ENCODE measurements around the gene ARHGAP6.
"Not testable (repeated sequence)": the region's sequence is repeated elsewhere in the genome, so short reads cannot be mapped to it uniquely, and the experiment has no call there.

Gene ARHGAP6

DNA sequence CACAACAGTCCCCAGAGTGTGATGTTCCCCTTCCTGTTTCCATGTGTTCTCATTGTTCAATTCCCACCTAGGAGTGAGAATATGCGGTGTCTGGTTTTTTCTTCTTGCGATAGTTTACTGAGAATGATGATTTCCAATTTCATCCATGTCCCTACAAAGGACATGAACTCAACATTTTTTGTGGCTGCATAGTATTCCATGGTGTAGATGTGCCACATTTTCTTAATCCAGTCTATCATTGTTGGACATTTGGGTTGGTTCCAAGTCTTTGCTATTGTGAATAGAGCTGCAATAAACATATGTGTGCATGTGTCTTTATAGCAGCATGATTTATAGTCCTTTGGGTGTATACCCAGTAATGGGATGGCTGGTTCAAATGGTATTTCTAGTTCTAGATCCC lies 174.3 kb downstream of the ARHGAP6 start:
- WGBS, 2 experiments = no CpG with 5 or more reads among the region's 2 CpGs
- not testable (repeated sequence) for H3K4me3 ChIP-seq (ENCODE audit: insufficient read depth, low read depth, low read length); H3K4me1 ChIP-seq (ENCODE audit: control insufficient read depth, insufficient read depth, low read length); H3K9me3 ChIP-seq (ENCODE audit: control insufficient read depth, low read length); H3K27me3 ChIP-seq (ENCODE audit: control insufficient read depth, insufficient read depth, low read length, poor library complexity, severe bottlenecking); H3K27ac ChIP-seq (ENCODE audit: insufficient read depth, low read depth, low read length, poor library complexity, severe bottlenecking); H3K36me3 ChIP-seq (ENCODE audit: control insufficient read depth, insufficient read depth, low read length)

DNA sequence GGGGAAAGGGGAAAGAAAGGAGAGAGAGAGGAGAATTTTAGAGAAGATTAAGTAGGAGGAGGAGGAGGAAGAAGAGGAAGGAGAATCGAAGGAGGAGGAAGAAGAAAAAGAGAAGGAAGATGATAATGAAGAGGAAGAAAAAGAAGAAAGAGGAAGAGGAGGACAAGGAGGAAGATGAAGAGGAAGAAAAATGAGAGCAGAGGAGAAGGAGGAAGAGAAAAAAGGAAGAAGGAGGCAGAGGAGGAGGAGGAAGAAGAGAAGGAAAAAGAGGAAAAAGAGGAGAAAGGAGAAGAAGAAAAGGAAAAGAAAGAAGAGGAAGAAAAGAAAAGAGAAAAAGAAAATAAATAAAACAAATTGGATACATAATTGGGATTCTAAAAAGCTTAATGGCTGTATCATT lies 181.4 kb downstream of the ARHGAP6 start:
- 92 to 97% methylated on average over 1 of the region's 1 CpG for WGBS, 2 experiments
- Histone ChIP-seq H3K9me3 (ENCODE audit: control insufficient read depth, low read length) (no peaks in the 10 kb centered on the region), H3K4me1 (ENCODE audit: control insufficient read depth, insufficient read depth, low read length) (peaks cover 3% of the 10 kb centered on the region), H3K27me3 (ENCODE audit: control insufficient read depth, insufficient read depth, low read length, poor library complexity, severe bottlenecking) (no peaks in the 10 kb centered on the region), H3K27ac (ENCODE audit: insufficient read depth, low read depth, low read length, poor library complexity, severe bottlenecking) (no peak overlapping the region), H3K36me3 (ENCODE audit: control insufficient read depth, insufficient read depth, low read length) (no peaks in the 10 kb centered on the region), H3K4me3 (ENCODE audit: insufficient read depth, low read depth, low read length) (no peak overlapping the region)

DNA sequence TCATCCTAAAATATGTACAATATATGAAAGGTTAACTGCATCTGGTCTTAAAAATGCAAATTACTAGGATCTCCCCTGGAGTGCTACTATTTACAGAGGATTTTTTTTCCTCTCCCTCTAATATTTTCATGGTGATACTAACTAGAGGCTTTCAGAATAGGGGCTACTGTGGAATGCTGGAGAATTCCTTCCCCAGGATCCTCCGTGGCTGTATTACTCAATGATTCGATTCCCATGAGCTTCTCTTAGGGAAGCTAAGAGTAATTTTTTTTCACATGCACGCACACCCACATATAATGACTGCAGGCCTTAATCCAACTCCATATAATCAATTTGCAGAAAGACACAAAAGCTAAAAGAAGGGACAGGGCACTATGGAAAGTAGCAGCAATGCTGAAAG lies 184.7 kb downstream of the ARHGAP6 start:
- Histone ChIP-seq H3K27me3 (ENCODE audit: control insufficient read depth, insufficient read depth, low read length, poor library complexity, severe bottlenecking) (no peaks in the 10 kb centered on the region), H3K9me3 (ENCODE audit: control insufficient read depth, low read length) (no peaks in the 10 kb centered on the region), H3K36me3 (ENCODE audit: control insufficient read depth, insufficient read depth, low read length) (no peaks in the 10 kb centered on the region), H3K4me3 (ENCODE audit: insufficient read depth, low read depth, low read length) (no peak overlapping the region), H3K4me1 (ENCODE audit: control insufficient read depth, insufficient read depth, low read length) (peaks cover 9% of the 10 kb centered on the region), H3K27ac (ENCODE audit: insufficient read depth, low read depth, low read length, poor library complexity, severe bottlenecking) (no peak overlapping the region)
- WGBS, 2 experiments = 72% methylated on average over 3 of the region's 3 CpGs; no CpG with 5 or more reads in 1 of the 2 experiments

DNA sequence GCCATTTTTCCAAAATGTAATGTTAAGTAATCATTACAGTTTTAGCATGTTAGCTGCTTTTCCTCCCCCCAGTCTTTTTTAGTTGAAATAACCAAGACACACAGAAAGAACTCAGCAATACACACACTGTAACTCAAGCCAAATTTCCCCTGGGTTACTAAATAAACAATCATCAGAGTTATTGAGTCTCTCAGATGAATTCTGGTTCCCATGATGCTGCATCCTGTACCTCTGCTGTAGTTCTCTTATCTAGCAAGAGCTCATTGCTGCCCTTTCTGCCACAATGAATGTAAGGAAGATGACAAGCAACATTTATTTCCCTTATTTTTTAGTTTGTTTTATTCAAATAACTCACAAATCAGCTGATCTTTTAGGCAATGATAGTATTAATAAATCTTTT lies 185.1 kb downstream of the ARHGAP6 start:
- Histone ChIP-seq H3K4me3 (ENCODE audit: insufficient read depth, low read depth, low read length) (no peak overlapping the region), H3K36me3 (ENCODE audit: control insufficient read depth, insufficient read depth, low read length) (no peaks in the 10 kb centered on the region), H3K27ac (ENCODE audit: insufficient read depth, low read depth, low read length, poor library complexity, severe bottlenecking) (no peak overlapping the region), H3K9me3 (ENCODE audit: control insufficient read depth, low read length) (no peaks in the 10 kb centered on the region), H3K27me3 (ENCODE audit: control insufficient read depth, insufficient read depth, low read length, poor library complexity, severe bottlenecking) (no peaks in the 10 kb centered on the region), H3K4me1 (ENCODE audit: control insufficient read depth, insufficient read depth, low read length) (peaks cover 9% of the 10 kb centered on the region)

DNA sequence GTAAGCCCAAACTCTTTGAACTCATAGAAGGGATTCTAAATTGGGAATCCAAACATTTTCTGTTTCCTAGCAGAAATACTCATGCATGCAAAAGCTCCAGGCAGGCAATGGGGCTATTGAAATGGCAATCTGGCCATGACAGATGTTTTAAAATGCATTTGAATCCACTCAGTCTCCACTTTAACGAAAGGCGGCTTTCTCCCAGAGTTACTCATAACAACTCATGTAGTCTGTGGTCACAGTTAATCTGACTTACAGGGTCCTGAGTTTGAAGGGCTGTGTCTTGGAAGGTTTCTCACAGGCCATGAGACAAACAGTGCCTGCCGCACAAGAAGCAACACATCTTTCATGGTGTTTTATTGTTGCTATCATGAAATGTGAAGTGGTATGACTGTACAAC lies 186.8 kb downstream of the ARHGAP6 start:
- WGBS, 2 experiments = 52 to 65% methylated on average over 3 of the region's 3 CpGs
- Histone ChIP-seq H3K36me3 (ENCODE audit: control insufficient read depth, insufficient read depth, low read length) (no peaks in the 10 kb centered on the region), H3K27ac (ENCODE audit: insufficient read depth, low read depth, low read length, poor library complexity, severe bottlenecking) (no peak overlapping the region), H3K4me1 (ENCODE audit: control insufficient read depth, insufficient read depth, low read length) (peaks cover 9% of the 10 kb centered on the region), H3K9me3 (ENCODE audit: control insufficient read depth, low read length) (no peaks in the 10 kb centered on the region), H3K27me3 (ENCODE audit: control insufficient read depth, insufficient read depth, low read length, poor library complexity, severe bottlenecking) (no peaks in the 10 kb centered on the region), H3K4me3 (ENCODE audit: insufficient read depth, low read depth, low read length) (no peak overlapping the region)

DNA sequence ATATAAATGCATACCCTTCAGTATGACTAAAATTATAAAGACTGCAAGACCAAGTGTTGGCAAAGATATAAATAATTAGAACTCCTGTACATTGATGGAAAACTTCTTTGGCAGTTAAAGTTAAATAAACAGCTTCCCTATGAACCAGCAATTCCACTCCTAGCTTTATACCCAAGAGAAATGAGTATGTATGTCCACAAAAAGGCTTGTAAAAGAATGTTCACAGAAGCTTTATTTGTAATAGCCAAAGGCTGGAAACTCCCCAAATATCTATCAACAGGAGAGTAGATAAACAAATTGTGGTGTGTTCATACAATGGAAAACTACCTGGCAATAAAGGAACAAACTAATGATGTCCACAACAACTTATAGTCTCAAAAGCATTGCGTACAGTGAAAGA lies 187.7 kb downstream of the ARHGAP6 start:
- H3K36me3 ChIP-seq (ENCODE audit: control insufficient read depth, insufficient read depth, low read length) = no peaks in the 10 kb centered on the region
- peaks cover 9% of the 10 kb centered on the region for H3K4me1 ChIP-seq (ENCODE audit: control insufficient read depth, insufficient read depth, low read length)
- no peak overlapping the region for H3K4me3 ChIP-seq (ENCODE audit: insufficient read depth, low read depth, low read length)
- no peaks in the 10 kb centered on the region for H3K27me3 ChIP-seq (ENCODE audit: control insufficient read depth, insufficient read depth, low read length, poor library complexity, severe bottlenecking)
- H3K27ac ChIP-seq (ENCODE audit: insufficient read depth, low read depth, low read length, poor library complexity, severe bottlenecking) = no peak overlapping the region
- no CpG with 5 or more reads among the region's 1 CpG for WGBS, 2 experiments
- no peaks in the 10 kb centered on the region for H3K9me3 ChIP-seq (ENCODE audit: control insufficient read depth, low read length)

DNA sequence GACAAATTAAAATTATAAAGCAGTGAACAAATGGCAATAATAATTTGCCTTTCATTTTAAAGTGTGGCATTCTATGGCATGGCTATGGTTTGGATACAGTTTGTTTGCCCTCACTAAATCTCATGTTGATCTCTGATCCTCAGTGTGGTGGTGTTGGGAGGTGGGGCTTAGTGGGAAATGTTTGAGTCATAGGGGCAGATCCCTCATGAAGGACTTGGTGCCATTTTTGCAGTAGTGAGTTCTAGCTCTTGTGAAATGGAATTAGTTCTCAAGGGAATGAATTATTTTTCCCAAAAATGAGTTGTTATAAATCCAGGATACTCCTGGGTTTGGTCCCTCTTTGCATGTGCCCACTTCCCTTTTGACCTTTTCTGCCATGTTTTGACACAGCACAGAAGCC lies 191.1 kb downstream of the ARHGAP6 start:
- Histone ChIP-seq H3K36me3 (ENCODE audit: control insufficient read depth, insufficient read depth, low read length) (no peaks in the 10 kb centered on the region), H3K27me3 (ENCODE audit: control insufficient read depth, insufficient read depth, low read length, poor library complexity, severe bottlenecking) (no peaks in the 10 kb centered on the region), H3K27ac (ENCODE audit: insufficient read depth, low read depth, low read length, poor library complexity, severe bottlenecking) (no peak overlapping the region), H3K4me3 (ENCODE audit: insufficient read depth, low read depth, low read length) (no peak overlapping the region), H3K9me3 (ENCODE audit: control insufficient read depth, low read length) (no peaks in the 10 kb centered on the region), H3K4me1 (ENCODE audit: control insufficient read depth, insufficient read depth, low read length) (peaks cover 6% of the 10 kb centered on the region)

DNA sequence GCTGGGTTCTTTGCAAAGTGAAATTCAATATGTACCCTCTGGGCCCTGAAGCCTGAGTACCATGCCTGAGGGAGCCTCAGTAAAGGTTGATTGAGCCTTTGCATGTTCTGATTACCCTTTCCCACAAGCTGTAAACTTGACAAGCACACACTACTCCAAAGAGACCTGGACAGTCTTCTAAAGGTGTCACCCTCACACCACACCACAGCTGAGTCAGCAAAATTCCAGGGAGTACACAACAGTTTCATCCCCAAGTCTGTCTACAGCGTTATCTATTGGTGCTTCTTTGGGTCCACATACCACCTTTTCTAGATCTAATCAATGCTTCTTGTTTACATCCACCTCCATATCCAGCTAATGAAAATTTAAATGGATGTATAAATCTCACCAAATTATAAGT lies 191.7 kb downstream of the ARHGAP6 start:
- Histone ChIP-seq H3K9me3 (ENCODE audit: control insufficient read depth, low read length) (no peaks in the 10 kb centered on the region), H3K36me3 (ENCODE audit: control insufficient read depth, insufficient read depth, low read length) (no peaks in the 10 kb centered on the region), H3K27ac (ENCODE audit: insufficient read depth, low read depth, low read length, poor library complexity, severe bottlenecking) (no peak overlapping the region), H3K27me3 (ENCODE audit: control insufficient read depth, insufficient read depth, low read length, poor library complexity, severe bottlenecking) (no peaks in the 10 kb centered on the region), H3K4me3 (ENCODE audit: insufficient read depth, low read depth, low read length) (no peak overlapping the region), H3K4me1 (ENCODE audit: control insufficient read depth, insufficient read depth, low read length) (peaks cover 6% of the 10 kb centered on the region)
- 100% methylated on average over 1 of the region's 1 CpG for WGBS, 2 experiments

DNA sequence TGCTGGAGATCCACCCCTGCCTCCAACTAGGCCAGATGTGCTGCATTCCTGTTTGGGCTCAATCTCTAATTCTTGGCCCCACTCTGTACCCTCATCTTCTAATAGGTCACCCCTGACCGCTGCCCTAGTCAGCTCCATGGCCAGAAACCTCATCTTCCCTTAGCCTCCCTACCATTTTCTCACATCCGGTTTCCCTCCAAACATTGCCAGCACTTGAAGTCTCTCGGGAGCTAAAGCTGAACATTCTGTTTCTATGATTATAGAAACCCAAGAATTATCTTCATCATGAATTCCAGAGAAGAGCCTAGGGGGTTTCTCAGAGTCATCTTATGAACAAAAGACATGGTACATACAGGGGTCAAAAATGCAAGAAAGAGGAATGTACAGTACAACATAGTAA lies 192.8 kb downstream of the ARHGAP6 start:
- H3K4me3 ChIP-seq (ENCODE audit: insufficient read depth, low read depth, low read length) = no peak overlapping the region
- H3K36me3 ChIP-seq (ENCODE audit: control insufficient read depth, insufficient read depth, low read length) = no peaks in the 10 kb centered on the region
- 98 to 100% methylated on average over 2 to 3 of the region's 3 CpGs for WGBS, 2 experiments
- no peak overlapping the region for H3K27ac ChIP-seq (ENCODE audit: insufficient read depth, low read depth, low read length, poor library complexity, severe bottlenecking)
- H3K27me3 ChIP-seq (ENCODE audit: control insufficient read depth, insufficient read depth, low read length, poor library complexity, severe bottlenecking) = no peaks in the 10 kb centered on the region
- H3K4me1 ChIP-seq (ENCODE audit: control insufficient read depth, insufficient read depth, low read length) = no peaks in the 10 kb centered on the region
- no peaks in the 10 kb centered on the region for H3K9me3 ChIP-seq (ENCODE audit: control insufficient read depth, low read length)

DNA sequence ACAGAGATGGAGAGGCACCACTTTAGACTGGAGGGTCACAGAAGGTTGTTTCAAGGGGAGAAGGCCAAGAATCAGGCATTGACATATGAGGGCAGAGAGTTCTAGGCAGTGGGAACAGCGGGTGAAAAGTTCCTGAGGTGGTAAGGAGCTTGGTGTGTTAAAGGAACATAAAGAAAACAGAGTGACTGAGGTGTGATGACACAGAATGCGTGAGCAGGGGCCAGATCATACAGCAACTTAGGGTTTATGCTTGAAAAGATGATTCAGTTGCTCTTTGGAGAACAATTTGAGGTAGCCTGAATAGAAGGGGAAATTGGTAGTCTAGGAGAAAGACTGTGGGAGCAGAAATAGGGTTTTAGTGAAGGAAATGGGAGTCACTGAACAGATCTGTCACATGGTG lies 193.3 kb downstream of the ARHGAP6 start:
- H3K4me3 ChIP-seq (ENCODE audit: insufficient read depth, low read depth, low read length) = no peak overlapping the region
- H3K27ac ChIP-seq (ENCODE audit: insufficient read depth, low read depth, low read length, poor library complexity, severe bottlenecking) = no peak overlapping the region
- no peaks in the 10 kb centered on the region for H3K27me3 ChIP-seq (ENCODE audit: control insufficient read depth, insufficient read depth, low read length, poor library complexity, severe bottlenecking)
- no peaks in the 10 kb centered on the region for H3K4me1 ChIP-seq (ENCODE audit: control insufficient read depth, insufficient read depth, low read length)
- H3K9me3 ChIP-seq (ENCODE audit: control insufficient read depth, low read length) = no peaks in the 10 kb centered on the region
- H3K36me3 ChIP-seq (ENCODE audit: control insufficient read depth, insufficient read depth, low read length) = no peaks in the 10 kb centered on the region
- 93 to 96% methylated on average over 2 of the region's 2 CpGs for WGBS, 2 experiments

DNA sequence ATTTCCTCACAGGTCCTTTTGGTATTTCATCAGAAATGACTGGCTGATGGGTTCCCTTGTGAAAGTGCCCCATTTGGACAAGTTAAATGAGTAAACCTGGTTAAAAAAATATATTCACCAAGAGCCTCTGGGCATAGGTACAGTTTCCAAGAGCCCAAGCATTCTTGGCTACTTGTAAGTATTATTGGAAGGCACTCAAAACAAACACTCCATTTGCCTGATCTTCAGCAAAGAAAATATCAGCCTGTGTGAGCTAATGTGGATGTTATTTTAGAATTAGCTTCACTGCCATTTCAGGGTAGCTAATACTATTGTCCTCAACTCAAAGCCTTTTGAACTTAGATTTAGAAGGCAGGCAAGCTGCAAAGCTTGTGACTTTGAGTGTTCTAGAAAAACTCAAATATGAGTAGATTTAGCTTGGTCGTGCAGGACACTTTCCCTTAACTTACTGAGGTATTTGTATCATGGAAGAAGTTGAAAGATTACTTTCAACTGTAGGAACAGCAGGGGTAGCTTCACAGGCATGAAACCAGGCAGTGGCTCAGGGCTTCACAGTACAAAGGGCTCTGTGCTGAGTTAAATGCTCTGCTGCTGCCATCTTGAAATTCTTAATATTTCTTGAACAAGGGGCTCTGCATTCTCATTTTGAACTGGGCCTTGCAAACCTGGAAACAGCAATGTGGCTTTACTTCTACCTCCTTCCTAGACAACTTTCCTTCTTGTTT lies 195.3 kb downstream of the ARHGAP6 start:
- Histone ChIP-seq H3K27ac (ENCODE audit: insufficient read depth, low read depth, low read length, poor library complexity, severe bottlenecking) (no peak overlapping the region), H3K4me3 (ENCODE audit: insufficient read depth, low read depth, low read length) (no peak overlapping the region), H3K27me3 (ENCODE audit: control insufficient read depth, insufficient read depth, low read length, poor library complexity, severe bottlenecking) (no peaks in the 10 kb centered on the region), H3K4me1 (ENCODE audit: control insufficient read depth, insufficient read depth, low read length) (no peaks in the 10 kb centered on the region), H3K36me3 (ENCODE audit: control insufficient read depth, insufficient read depth, low read length) (no peaks in the 10 kb centered on the region), H3K9me3 (ENCODE audit: control insufficient read depth, low read length) (no peaks in the 10 kb centered on the region)
- 79% methylated on average over 1 of the region's 1 CpG; no CpG with 5 or more reads in 1 of the 2 experiments for WGBS, 2 experiments
